GM19467 (cell line): ENCODE results near the gene DENND1A.

Source experiments
- ATAC-seq: cut with Tn5 transposase; IDR thresholded peaks from one replicate; pipeline ENCODE4 v1.9.1; 2021; ENCODE audit warnings: mild to moderate bottlenecking, moderate library complexity; ENCODE audit not compliant: unreplicated experiment

Gene DENND1A

DNA sequence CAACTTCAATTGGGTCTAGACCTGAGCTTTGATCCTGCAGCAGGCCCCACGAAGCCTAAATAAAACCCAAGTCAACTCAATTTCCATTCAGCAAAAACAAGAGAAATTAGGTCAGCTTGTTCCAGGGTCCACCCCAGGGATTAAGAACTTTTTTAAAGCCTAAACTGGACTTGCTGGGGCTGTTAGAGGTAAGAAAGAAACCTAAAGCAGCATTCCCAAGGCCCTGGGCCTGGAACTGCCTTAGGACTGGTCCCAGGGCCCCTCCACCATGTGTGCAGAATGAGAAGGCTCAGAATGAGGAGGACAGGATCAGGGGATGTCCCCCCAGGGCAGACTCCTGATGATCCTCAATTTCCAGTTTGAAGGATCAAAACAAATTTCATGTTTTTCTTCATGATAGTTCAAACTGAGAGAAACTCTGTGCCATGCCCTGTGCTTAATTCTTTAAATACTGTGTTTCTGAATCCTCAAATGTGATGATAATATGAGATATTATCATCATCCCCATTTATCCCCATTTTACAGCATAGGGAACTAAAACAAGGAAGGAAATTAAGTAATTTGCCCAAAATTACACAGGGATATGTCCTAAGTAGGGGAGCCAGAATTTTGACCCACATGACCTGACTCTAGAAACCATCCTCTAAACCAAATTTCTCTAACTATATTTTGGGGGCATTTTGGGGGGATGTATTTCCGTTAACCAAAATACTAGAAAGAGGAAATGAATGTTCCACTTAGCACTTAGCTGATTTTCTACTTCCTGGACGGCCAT lies 64.5 kb downstream of the DENND1A start:
- ATAC-seq = no peak

DNA sequence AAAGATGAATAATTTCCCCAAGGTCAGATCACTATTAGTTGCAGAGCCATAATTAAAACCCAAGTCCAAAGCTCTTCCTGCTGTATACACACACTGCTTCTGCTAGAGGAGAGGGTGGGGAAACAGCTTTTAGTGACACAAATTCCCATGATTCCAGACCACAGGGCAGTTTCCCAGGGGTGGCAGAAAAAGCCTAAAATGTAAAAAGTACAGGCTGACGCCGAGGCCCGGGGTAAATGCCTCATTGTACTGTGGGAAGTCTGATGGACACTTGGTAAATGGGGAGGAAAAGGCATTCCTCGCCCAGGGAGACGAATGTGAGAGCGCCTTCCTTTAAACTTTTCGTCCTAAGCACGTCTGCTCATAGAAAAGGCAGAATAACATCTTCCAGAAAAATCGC lies 65.7 kb downstream of the DENND1A start:
- ATAC-seq = no peak

DNA sequence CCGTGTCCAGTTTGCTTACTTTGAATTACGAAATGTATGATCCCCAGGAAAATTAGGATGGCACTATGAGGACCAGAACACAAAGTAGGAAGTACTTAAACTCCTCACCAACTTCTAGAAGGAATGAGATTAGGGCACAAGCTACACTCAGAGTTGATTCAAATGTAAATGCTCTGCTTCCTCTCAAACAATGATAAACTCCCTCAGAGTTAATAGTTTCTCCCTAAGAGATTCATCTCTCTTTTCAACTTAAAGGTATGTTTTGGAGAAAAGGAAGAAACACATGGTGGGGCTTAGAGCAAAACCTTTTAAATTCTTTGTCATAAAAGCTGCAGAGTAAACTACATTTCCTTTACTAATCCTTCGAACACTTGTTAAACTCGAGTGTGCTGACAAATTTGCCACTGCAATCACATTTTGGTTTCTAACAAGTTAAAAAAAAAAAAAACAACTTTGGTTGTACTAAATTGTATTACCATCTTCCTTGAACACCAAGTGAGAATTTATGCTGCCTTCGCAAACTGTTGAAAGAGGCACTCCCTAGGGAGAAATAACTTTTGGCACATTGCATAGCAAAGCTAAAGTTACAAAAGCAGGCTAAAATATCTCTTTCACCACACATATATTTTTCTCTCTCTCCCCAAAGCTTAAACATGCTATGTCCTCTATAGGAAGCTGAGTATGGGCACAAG lies 66.6 kb downstream of the DENND1A start:
- ATAC-seq = no peak

DNA sequence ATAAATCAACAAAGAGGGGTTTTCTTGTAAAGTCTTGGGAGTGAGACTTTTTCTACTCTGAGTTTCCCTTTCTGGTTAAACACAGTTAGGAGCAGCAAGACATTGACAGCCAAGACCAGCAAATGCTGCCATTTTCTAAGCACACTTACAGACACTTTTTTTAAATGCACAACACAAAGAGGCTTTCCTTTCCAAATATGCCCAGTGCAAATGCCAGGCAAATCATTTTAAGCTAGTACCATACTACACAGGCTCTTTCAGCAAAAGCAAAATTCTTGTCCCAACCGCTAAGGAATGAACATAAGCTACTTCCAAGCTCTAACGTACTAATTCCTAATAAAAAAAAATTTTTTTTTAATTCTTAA lies 68.2 kb downstream of the DENND1A start:
- ATAC-seq = no peak

DNA sequence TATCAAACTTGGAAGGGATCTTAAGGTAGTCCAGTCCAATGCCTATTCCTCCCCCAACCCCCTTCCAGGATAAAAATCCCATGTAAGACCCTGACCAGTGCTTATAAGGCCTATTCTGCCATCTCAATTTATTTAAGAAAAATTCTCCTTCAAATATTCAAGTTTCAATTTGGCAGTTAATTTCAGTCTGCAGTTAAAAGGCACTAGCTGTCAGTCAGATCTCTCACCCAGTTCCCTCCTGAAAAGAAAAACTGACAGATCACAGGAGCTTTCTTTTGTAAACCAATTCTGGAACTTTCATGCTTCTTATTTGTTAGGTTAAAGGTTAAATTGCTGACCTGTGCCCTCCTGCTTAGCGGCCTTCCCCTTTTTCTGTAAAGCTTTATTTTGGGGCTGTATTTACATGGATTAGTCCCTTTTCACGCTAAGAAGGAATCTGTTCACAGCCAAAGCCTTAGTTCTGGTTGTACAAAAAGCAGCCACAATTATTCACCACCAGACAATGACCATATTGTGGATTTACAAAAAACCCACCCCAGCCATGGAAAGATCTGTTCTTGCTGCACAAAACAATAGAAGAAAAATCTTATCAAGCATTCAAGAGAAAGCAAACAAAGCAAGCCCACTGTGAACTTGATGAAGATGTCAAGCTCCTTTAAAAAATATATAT lies 68.7 kb downstream of the DENND1A start:
- no peak for ATAC-seq

DNA sequence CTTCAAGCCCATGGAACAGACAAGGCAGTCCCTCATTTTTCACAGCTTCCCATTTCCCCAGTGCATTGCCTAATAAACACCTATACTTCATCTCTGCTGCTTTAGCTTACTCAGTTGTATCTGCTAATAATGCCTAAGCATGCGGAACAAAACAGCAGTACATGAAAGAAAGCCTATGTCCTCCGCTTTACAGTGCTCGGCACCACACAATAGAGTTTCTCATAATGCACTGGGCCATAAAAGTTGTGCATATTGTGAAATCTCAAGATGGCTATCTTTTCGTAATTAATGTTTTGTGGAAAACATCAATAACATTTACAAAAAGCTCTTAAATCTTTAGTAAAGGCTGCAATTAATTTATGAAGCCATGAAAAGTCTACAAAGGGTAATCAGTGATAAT lies 69.3 kb downstream of the DENND1A start:
- ATAC-seq = no peak

DNA sequence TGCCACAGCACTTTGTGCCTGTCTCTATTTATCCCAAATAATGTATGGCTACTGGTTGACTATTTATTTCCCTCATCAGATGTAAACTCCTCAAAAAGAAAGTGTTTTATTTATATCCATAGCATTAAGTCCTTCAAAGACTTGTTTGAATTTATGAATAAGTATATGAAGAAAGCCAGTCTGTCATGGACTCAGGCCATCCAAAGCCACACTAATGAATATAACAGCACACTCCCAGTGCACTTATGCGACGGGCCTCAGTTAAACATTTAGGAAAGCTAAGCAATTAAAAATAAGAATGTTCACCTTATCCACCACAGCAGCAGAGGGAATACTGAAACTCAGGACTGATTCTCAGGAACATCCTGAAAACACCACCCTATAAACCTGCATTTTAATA lies 77.5 kb downstream of the DENND1A start:
- ATAC-seq = no peak

DNA sequence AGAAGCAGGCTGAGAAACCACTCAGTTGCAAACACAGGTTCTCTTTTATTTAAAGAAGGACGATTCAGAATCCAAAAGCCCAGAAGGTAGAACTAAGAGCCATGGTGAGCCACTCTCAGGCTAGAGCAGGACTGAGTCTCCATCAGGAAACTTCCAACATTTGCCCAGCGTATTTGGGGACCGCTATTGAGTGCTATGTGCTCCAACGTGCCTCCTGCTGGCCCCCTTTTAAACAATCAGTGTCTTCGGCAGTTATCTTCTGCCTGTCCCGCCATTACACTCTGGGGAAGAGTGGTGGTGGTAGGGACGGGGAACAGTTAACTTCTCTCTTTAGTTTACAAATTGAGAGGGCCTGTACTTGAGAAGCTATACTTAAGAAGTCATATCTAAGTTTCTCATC lies 78.1 kb downstream of the DENND1A start:
- ATAC-seq = no peak

DNA sequence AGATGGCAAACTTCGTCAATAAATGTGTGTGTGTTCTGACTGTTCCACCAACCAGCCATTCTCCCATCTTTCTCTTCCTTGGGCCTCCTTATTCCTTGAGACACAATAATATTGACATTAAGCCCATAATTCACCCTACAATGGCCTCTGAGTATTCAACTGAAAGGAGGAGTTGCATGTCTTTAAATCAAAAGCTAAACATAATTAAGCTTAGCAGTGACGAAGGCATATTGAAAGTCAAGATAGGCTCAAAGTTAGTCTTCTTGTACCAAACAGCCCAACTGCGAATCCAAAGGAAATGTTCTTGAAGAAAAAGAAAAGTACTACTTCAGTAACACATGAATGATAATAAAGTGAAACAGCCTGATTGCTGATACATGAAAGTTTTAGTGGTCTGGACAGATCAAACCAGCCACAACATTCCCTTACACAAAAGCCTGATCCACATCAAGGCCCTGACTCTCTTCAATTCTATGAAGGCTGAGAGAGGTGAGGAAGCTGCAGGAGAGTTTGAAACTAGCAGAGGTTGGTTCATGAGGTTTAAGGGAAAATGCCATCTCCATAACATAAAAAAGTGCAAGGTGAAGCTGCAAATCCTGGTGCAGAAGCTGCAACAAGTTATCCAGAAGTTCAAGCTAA lies 81.4 kb downstream of the DENND1A start:
- no peak for ATAC-seq

DNA sequence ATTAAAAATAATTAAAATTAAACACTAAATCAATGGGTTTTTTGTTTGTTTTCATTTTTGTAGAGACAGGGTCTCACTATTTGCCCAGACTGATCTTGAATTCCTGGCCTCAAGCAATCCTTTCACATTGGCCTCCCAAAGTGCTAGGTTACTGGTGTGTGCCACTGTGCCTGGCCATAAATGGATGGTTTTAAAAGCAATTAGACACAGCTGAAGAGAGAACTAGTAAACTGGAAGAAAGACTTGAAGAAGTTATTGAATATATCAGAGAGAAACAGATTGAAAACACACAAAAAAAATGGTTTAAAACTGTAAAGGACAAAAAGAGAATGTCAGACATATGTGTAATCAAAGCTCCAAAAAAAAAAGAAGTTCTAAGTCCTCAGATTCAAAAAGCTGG lies 83.0 kb downstream of the DENND1A start:
- ATAC-seq = no peak

DNA sequence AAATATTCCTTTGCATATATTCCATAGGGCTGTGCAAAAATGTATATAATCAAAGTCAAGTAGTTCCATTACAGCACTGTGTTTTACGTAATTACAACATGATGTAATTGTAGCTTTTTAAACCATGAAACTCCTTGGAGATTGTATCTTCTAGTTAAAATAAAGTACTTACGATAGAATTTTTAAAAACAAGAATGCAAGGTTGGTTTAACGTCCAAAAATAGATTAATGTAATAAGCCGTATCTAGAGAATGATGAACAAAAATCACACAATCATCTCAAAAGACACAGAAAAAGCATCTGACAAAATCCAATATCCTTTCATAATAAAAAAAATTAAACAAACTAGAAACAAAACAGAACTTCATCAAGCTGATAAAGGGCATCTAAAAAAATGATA lies 86.2 kb downstream of the DENND1A start:
- no peak for ATAC-seq

DNA sequence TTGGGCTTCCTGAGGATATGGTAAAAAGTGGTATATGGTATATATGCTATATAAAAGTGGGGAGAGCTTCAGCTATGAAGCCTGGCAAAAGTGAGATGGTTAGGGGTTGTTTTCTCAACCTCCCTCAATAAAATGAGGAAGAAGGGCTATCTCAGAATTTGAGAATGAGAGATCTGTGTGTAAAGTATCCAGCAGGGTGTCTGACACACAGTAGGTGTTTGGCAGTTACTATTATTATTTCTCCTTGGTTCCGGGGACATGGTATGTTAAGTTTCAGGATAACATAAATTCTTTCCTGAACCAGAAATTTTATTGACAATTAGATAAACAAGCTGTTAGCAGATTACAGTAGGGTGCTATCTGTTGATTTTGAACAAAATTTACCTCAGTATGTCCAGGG lies 94.1 kb downstream of the DENND1A start:
- no peak for ATAC-seq

DNA sequence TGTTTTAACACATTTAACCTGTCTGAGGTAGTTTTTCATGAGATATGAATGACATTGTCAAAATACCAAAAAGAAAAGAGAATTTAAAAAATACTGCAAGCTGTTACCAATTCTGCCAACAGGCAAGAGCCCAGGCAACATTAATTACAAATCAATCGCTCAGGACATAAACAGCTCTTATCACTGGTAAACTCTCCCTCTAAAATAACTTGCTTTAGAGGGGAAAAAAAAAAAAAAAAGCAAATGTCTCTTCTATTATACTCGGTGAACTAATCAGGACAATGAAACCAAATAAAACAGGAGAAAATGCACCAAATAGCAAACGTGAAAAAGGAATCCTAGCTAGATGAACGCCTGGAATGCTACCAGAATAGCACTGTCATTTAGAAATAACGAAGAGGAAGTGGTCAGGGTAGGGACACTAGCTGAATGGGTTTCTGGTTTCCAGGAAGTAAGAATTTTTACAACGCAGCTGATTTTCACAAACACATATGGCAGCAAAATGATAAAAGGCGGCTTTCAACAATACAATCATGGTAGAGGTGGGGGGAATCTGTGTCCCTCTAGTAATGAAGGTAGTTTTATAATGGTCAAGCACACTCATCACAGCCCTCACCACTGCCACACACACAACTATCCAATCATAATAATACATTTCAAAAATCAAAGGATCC lies 94.9 kb downstream of the DENND1A start:
- peak; percentile 54 for ATAC-seq

DNA sequence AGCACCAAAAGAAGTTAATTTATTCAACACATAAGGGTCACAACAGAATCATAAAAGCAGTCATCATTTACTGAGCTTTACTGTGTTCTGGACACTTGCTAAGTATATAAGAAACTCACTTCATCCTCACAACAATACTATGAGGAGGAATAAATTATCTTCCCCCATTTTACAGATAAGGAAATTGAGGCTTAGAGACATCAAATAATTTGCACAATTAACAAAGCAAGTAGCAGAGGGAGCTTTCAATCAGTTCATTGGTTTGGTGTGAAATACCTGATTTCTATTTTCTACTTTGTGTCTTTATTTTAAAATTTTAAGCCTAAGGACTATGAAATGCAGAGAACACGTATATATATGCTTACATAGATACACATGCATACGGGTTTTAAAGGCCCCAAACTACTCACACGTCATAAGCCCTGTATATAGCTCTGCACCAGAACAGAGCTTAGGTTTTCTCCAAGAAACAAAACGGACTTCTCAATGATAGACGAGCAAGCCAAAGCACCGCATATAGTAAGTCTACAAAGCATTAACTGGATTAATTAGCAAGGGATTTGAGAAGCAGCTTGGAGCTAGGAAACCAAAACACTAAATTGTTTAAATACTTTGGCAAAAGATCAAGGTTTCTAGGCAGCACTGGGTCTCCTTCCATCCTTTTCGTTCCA lies 95.6 kb downstream of the DENND1A start:
- no peak for ATAC-seq

DNA sequence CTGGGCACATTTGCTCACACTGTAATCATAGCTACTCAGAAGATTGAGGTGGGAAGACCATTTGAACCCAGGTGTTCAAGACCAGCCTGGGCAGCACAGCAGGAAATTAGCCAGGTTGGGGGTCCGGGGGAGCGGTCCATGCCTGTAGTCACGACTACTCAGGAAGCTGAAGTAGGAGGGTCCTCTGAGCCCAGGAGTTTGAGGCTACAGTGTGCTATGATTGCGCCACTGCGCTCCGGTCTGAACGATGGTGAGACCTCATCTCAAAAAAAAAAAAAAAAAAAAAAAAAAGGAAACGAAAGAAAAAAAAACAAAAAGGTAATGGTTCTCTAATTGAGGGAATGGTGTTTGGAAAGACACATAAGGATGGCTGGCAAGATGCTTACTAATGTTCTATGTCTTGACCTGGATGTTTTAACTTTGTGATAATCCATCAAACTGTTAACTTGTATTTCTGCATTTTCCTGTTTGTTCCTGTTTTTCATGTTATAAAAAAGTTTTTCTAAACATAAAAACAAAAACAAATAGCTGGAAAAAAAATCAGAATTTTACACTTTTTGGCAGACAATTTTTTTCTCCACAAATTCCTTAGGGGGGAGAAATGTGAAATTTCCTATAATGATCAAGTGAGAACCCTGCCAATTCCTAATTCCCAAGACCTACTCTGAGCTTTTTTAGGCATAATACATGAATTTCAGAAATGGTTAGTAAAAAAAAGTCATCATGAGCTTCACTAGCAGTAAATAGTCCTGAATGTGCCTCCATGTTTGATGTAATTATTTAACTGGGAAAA lies 96.9 kb downstream of the DENND1A start:
- no peak for ATAC-seq

DNA sequence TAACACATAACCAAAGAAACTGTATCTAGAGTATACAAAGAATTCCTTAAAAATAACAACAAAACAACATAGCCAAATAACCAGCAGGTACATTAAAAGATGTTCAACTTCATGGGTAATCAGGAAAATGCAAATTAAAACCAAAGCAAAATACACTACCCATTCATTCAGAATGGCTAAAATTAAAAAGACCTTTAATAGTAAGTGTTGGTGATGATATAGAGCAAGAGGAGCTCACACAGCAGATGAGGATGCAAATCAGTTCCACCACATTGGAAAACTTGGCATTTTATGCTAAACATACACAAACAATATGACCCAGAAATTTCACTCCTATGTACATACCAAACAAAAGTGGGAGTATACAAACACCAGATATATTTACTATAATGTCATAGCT lies 97.8 kb downstream of the DENND1A start:
- ATAC-seq = no peak

DNA sequence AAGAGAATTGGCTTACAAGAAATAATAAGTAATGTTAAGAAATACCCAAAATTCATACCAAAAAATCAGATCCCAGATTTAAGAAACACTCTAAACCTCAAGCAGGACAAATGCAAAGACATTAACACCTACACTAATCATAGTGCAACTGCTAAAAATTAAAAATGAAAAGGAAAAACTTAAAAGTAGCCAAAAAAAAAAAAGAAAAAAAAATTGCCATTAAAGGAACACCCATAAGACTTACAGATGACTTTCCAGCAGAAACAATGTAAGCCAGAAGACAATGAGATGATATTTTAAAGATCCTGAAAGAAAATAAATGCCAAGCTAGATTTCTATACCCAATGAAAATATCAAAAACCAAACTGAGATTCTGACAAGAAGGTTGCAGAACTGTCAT lies 101.5 kb downstream of the DENND1A start:
- no peak for ATAC-seq

DNA sequence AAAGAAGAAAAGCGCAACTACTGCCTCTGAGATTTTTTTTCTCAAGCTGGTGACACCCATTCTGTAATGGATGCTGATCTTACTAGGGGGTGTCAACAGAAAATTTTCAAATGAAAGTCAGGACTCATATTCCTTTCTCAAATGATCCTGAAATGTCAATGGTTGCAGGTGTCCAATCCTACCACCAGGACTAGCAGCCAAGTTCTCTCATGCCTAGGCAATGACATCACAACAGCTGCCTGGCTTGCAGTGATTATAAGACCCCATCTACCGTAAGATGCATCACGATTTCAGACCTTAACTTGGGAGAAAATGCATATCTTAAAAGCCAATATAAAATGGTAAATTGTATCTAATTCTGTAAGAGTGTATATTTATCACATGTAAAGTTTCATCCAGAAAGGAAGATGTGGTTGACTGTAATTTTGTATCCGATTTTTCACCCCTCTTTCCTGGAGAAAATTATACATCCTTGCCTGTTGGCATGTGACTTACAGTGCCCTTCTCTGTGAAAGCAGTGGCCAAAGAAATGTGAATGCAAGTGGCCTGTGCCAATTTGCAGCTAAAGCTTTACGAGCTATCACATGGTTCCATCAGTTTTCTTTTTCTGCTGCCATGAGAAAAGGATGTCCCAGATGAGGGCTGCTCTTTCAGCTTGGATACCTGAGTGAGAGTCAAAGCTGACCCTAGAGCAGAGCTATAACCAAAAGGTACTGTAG lies 104.4 kb downstream of the DENND1A start:
- ATAC-seq = no peak
